GM21526 (cell line): ENCODE measurements around the gene ZNF740.
"Not testable (repeated sequence)": the region's sequence is repeated elsewhere in the genome, so short reads cannot be mapped to it uniquely, and the experiment has no call there.

Source experiments
- ATAC-seq: cut with Tn5 transposase; IDR thresholded peaks from one replicate; pipeline ENCODE4 v1.9.1; 2021; ENCODE audit warnings: moderate library complexity; ENCODE audit not compliant: unreplicated experiment, low FRiP score

Gene ZNF740

DNA sequence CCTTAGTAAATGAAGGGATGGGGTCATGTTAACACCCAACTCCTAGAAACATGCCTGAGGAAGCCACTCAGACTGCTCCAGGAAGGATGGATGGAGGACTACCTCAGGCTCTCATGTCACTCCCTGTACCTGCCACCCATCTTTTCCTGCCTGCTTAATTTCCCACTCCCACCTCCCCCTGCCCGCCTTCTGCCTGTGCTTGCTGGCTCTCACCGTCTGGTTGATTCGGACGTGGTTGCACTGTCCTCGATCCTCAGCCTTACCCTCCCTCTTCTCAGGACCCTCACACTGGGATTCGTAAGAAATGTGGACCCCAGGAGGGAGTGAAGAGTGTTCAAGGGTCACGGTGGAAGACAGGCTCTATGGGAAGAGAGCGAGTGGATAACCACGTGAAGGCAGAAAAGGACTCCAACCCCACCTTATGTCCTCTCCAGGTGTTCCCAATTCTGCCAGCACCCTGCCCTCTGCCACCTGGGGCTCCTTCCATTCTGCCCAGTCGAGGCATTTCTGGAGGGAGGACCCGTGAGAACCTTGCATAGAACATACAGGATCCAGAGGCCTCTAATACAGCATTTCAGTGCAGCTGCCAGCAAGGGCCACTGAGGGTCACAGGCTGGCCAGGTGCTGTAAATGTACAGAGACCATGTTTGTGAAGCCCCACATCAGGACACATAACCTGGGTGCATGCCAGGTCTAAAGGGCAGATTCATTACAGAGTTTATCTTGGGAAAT, 13.6 kb downstream of the ZNF740 start:
- ATAC-seq = no peak

DNA sequence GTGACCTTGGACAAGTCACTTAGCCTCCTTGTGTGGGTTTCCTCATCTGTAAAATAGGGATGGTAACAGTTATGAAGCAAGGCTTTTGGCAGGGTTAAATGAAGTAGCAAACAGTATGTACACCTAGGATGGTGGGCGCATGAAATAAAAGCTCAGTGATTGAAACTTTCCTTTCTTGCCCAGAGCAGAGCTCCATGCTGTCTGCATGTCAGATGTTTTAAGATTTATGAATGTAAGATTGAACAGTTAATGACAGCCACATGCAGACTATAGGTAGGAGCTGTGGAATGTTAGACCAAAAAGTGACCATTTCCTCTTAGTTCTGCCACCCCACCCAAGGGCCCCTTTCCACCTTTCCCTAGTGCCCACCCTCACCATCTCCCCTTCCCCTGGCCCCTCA, 14.5 kb downstream of the ZNF740 start:
- ATAC-seq = no peak

DNA sequence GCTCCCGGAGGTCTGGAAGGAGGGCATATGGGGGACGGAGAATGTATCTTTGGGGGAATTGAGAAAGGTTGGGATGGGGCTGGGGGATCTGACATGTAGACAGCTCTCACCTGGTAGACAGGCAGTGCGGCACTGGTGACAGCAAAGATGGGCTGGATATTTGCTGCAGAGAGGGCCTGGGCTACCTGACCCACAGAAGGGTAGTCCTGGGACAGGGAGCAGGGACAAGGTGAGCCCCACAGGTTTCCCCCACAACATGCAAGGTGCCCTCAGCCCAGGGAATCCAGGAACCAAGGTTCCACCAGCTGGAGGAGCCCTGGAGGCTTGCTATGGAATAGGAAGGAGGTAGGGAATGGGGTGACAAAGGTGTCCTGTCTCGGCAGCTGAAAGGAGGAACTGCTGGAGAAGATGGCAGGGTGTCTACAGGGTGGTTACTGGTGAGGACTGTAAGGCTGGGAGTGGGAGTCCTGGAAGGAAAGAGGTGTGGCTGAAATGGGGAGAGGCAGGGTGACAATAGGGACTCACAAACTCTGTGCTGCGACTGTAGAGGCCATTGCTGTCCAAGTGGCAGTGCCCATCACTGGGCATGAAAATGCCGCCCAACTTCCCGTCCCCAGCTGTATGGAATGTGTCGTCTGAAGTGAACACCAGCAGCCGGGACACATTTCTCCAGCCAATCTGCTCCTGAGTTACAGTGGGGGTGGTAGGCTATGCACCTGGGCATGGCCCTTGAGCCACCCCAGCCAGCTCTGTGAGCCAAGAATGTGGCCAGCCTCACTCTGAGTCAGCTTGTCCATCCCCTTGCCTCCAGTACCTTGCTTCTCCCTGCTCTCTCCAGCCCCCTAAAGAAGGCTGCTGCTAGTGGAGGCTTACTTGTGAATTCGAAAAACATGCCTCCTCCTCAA, 15.2 kb downstream of the ZNF740 start:
- ATAC-seq = no peak

DNA sequence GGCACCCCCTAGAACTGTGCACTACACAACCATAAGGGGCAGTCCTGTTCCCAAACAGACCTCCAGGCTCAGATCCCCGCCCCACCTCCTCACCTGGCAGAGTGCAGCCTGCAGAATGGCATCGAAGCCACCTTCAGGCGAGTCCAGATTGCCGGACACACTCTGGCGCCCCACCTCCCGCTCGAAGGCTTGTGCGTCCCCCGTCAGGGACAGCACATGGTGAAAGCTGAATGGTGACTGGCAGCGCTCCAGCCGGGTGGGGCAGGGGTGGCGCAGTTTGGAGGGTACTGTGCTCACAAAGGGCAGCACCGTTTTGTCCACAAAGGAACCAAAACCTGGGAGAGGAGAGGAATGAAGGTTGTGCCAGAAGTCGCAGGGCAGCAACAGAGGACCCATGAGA, 16.0 kb downstream of the ZNF740 start:
- no peak for ATAC-seq

DNA sequence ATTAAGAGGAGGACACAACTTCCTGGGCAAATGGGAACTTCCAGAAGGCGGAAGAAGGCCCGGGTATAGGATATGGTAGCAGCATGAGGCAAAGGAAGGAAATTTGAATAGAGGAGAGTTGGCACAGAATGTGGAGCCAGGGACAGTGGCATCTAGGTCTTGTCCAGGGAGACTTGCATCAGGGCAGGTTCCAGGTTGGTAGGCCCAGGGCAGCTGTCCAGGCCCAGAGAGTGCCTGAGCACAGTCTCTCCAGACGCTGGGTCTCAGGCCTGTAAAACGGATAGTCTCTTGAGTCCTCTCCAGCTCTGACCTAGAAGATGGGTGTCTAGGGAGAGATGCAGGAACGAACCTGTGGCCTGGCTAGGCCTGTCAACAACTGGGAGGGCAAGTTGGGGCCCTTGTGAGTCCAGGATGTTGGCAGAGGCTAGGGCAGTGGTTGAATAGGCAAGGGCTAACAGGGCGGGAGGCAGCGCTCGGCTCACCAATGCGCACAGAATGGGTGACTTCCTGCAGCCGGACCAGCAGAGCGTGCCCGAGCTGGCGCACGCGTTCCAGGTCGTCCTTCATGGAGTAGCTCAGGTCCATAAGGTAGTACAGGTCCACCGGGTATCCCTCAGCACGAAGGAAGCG, 16.6 kb downstream of the ZNF740 start:
- ATAC-seq = no peak

DNA sequence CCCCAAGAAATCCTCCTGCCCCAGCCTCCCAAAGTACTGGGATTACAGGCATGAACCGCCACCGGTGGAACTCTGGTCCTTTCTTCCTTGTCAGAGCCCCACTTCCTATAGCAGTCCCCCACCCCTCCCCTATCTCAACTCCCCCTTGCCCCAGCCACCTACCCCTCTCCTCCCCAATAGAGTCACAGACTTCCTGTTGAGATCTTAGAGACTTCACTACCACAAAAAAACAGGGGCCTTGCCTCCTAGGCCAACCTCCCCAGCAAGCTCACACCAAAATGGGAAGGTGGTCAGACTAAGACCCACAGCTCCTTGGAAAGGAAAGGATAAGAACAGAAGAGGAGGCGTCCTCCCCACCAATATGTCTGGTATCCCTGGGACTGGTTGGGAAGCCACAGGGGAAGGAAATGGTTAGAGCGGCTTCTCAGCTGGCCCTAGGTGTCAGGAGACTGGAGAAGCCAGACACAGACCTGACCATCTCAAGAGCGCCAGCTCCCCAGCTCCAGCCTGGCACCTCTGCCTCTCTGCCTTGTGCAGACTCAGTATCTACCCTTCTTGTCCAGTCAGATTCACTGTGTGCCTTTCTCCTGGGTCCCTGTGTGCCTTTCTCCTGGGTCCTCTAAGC, 18.1 kb downstream of the ZNF740 start:
- no peak for ATAC-seq

DNA sequence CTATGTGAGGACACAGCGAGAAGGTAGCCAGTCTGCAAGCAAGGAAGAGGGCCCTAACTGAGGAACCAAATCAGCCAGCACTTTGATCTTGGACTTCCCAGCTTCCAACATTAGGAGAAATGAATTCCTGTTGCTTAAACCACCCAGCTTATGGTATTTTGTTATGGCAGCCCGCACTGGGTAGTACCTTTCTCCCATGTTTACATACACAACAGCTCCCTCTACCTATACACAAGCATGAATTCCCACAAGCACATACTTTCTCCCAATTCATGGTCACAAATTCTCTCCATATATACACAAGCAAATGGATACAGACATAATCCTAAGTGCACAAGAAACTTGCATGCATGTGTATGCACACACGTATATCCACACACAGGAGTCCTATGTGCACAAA, 19.2 kb downstream of the ZNF740 start:
- no peak for ATAC-seq

DNA sequence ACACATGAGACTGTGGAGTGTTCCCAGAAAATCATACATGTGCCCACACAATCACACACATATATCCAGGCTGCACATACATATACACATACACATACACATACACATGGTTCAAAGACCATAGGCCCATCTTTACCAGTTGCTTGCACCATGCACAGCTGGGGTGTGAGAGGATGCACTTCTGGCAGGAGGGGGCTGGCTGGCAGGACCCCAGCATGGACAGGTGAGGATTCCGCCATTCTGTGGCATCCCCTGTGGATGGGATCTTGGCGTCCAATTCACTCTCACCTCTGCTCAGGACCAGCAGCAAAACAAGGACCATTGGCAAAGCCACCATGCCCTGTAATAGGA, 19.6 kb downstream of the ZNF740 start:
- ATAC-seq = peak; percentile 9

DNA sequence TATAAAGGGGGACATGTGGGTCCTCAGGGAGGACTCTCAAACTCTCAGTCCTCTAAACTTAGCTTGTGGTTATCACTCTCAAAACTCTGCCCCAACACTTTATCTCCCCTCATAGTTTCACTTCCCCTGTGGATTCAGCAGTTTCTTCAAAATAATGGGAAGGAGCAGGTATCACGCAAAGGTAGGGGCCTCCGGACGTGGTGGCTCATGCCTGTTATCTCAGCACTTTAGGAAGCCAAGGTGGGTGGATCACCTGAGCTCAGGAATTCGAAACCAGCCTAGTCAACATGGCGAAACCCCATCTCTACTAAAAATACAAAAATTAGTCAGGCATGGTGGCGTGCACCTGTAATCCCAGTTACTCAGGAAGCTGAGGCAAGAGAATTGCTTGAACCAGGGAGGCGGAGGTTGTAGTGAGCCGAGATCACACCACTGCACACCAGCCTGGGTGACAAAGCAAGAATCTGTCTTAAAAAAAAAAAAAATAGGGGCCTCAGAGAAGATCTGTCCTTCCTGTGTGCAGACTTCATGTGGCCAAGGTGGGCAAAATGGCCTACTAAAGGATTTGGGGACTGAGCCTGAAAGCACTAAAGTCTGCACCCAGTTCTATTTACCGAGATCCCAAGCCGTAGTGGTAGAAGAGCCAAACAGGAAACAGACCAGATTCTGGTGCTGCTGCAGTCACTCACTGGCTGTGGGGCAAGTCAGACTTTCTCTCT, 20.1 kb downstream of the ZNF740 start:
- ATAC-seq = peak; percentile 32

DNA sequence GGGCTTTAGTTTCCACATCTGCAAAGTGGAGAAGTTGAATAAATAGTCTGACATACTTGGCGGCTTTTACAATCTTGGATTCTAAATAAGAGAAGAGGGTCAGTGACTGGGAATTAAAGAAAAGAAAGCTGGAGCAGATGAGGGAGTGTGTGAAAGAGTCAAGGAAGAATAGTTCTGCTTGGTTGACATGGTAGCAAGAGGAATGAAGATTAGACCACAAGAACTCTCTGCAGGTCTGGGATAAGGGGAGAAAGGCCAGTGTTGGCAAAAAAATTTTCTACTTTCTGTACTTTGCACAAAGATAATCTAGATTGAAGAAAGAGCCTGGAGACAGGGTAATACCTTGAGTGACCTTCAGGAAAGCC, 20.6 kb downstream of the ZNF740 start:
- no peak for ATAC-seq

DNA sequence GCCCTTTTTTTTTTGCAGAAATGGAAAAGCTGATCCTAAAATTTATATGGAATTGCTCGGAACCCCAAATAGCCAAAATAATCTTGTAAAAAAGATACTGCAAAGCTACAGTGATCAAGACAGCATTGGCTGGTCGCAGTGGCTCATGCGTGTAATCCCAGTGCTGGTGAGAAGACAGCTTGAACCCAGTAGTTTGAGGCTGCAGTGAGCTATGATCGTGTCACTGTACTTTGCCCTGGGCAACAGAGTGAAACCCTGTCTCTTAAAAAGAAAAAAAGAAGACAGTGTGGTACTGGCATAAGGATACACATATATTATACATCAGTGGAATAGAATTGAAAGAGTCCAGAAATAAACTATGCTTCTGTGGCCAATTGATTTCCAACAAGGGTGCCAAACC, 21.1 kb downstream of the ZNF740 start:
- no peak for ATAC-seq

DNA sequence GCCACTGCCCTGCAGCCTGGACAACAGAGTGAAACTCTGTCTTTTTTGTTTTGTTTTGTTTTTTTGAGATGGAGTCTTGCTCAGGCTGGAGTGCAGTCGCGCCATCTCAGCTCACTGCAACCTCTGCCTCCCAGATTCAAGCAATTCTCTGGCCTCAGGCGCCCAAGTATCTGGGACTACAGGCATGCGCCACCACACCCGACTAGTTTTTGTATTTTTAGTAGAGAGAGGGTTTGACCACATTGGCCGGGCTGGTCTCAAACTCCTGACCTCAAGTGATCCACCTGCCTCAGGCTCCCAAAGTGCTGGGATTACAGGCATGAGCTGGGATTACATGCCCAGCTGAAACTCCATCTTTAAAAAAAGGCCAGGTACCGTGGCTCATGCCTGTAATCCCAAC, 21.8 kb downstream of the ZNF740 start:
- not testable (repeated sequence) for ATAC-seq

DNA sequence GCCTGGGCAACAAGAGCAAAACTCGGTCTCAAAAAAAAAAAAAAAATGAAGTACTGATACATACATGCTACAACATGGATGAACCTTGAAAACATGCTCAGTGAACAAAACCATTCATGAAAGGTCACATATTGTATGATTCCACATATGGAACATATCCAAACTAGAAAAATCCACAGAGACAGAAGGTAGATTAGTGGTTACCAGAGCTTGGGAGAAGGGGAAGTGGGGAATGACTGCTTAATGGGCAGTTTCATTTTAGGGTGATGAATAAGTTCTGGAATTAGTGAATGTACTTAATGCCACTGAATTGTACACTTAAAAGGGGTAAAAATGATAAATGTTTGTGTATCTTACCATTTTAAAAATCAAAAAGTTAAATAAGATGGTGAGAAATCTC, 23.8 kb downstream of the ZNF740 start:
- ATAC-seq = no peak

DNA sequence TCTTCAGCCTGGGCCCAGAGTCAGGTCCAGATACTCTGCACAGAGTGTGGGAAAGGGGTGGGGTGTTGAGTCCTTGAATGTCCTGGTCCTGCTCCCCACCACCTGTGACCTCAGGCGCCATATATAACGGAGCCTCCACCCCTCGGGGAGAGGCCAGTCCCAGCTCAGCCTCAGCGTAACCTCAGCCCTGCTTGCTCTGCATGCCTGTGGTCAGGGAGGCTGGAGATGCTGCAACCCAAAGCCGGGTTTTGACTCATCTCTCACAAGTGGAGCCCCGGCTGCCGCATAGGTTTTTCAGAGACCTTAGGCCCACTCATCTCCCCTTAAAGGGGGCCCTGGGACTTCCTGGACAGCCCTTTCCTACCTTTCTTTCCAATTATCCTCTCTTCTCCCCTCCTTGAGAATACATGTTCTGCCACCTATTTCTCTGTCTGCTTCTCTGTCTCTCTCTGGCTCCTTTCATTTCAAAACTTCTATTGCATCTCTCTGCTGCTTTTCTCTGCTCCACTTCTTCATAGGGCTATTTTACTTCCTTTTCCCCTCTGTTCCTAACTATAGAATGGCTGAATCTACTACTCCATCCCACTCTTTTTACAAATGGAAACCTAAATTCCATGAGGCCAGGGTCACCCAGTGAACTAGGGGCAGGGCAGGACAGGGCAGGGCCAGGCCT, 25.4 kb downstream of the ZNF740 start:
- peak; percentile 53 for ATAC-seq

DNA sequence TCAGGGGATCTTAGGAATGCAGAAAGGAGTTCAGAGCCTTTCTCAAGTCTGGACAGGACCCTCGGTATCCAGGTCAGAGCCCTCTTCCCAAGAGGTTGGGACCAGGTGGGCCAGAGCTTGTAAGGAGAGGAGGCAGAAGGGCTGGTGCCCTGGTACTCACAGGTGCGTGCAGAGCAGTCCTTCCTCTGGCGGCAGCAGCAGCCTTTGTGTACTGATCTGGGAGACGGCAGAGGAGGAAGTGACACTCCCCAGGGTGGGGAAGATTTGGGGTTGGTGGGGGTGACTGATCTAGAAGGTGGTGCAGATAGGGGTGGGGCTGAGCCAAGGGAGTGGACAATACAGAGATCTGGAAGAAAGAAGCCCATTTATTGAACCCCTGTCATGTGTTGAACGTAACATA, 26.5 kb downstream of the ZNF740 start, which contains the start of gene ITGB7:
Gene ITGB7 (minus strand): TSS at position 210 of the 400 bp plus-strand sequence. CDS start 6,808 bp downstream, outside the sequence.
- ATAC-seq = peak; percentile 52

DNA sequence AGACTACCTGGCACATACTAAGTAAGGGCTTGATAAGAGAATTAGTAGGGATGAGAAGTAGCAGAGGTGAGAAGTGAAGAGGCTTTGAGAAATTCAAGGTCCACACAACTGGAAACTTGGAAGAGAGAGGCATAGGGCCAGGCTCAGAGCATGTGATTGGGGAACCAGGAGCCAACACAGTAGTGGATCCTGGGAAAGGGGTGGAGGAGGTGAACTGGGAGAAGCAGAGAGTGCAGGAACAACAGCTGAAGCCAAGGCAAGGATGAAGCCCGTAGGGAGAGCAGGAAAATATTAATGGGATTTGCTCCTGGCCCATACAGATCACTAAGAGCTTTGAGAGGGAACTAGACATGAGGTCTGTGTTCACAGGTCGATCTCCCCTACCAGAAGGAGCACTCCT, 27.9 kb downstream of the ZNF740 start:
- ATAC-seq = no peak

DNA sequence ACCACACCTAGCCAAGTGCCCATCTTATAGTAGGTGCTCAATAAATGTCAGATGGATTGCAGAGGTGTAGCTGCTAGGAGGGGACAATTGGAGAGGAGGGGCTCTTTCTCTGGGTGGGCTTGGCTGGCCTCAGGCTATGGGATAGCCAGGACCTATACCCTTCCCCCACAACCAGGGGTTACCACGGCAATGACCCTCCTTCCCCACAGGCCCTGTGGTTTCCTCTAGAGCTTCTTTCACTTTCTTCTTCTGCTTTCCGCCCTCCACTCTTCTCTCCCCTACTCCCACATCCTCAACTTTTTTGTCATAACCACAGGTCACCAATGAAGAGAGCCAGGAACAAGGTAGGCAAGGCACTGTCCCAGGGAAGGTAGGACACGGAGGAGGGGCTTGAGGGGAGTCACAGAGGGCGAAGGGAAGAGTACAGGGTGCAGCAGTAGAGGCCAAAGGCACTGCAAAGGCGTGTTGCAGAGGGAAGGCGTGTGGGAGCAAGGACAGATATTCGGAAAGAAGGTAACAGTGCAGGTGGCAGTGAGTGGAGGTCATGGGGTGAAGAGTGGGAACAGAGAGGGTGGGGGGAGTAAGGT, 28.4 kb downstream of the ZNF740 start:
- no peak for ATAC-seq

DNA sequence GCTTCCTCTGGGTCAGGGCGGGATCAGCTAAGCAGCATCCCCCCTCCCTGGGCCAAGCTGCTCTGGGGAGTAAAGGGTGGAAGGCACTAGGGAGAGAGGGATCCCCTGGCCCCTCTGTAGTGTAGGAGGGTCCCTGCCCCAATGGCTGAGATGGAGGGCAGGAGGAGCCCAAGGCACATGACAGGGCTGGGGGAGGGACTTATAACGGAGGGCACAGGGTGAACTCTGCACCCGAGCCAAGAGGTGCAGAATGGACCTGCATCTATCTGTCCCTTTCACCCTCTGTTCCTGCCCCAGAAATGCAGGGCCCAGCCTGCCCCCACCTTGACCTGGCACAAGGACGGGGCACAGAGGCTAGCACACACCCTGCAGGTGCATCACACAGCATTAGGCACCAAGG, 30.3 kb downstream of the ZNF740 start:
- ATAC-seq = no peak
